K562 (cell line): Measurements from ENCODE around the gene MPRIP. TPM values are rescaled to one million over a fixed set of nuclear protein-coding genes. Genes with fewer than 3 reads are reported as not detected.

Source experiments
- CEBPB ChIP-seq: fragments of 450-650 bp; IDR thresholded peaks from 2 replicates; pipeline ENCODE4 v1.6.1; 2016; ENCODE audit warnings: missing genetic modification characterization, missing compliant biosample characterization
- GABPB2 ChIP-seq: fragments of 250-450 bp; sonication (Bioruptor Pico); conservative IDR thresholded peaks from 2 replicates; pipeline ENCODE4 v1.5.1; 2021; ENCODE audit warnings: mild to moderate bottlenecking
- HEY1 ChIP-seq: fragments of 250-450 bp; sonication (Bioruptor Pico); IDR thresholded peaks from 2 replicates; pipeline ENCODE4 v1.5.0; 2020; ENCODE audit warnings: mild to moderate bottlenecking, moderate library complexity, borderline replicate concordance
- HMG20B ChIP-seq: fragments of 250-450 bp; sonication (Bioruptor Pico); IDR thresholded peaks from 2 replicates; pipeline ENCODE4 v1.5.0; 2021; ENCODE audit warnings: mild to moderate bottlenecking
- NONO ChIP-seq, 2 experiments: fragments of 200-400 bp in 1 of 2; fragments of 450-650 bp in 1 of 2; formaldehyde crosslinking in 1 of 2; IDR thresholded peaks; 2 replicates each; pipeline ENCODE4 v1.6.1; 2017; ENCODE audit warnings: low read depth in 2 of 2, mild to moderate bottlenecking in 2 of 2, moderate library complexity in 2 of 2, low read length in 1 of 2
- PML ChIP-seq: IDR thresholded peaks from 2 replicates; pipeline ENCODE4 v1.6.1; 2012; ENCODE audit warnings: low read length, inconsistent platforms
- RCOR1 ChIP-seq, 2 experiments: IDR thresholded peaks; 2 replicates each; pipeline ENCODE4 v1.6.1; 2012; ENCODE audit warnings: low read depth in 2 of 2, low read length in 2 of 2, borderline replicate concordance in 1 of 2, improper control_type of control experiment in 1 of 2
- ZBTB8A ChIP-seq: fragments of 450-650 bp; IDR thresholded peaks from 2 replicates; pipeline ENCODE4 v1.6.1; 2018; ENCODE audit warnings: mild to moderate bottlenecking, moderate library complexity; ENCODE audit not compliant: partially characterized antibody
- ZNF311 ChIP-seq: fragments of 250-450 bp; sonication (Bioruptor Pico); IDR thresholded peaks from 2 replicates; pipeline ENCODE4 v1.4.0; 2020; ENCODE audit warnings: mild to moderate bottlenecking, moderate library complexity
- ZNF408 ChIP-seq: fragments of 250-450 bp; sonication (Bioruptor Pico); IDR thresholded peaks from 2 replicates; pipeline ENCODE4 v1.4.0; 2020; ENCODE audit warnings: low read depth, mild to moderate bottlenecking, moderate library complexity
- ZNF583 ChIP-seq: fragments of 250-450 bp; sonication (Bioruptor Pico); IDR thresholded peaks from 2 replicates; pipeline ENCODE4 v1.4.0; 2020
- polyA plus RNA-seq, 8 experiments: library from polyadenylated mRNA; depleted of rRNA in 4 of 8; stranded (reverse) in 5 of 8; unstranded in 3 of 8; fragments of >200 nt; fragmentation: Nextera tagmentation in 2 of 8; fragmentation: Illumina TruSeq in 1 of 8; extraction: Ambion mirVana in 2 of 8; extraction: Trizol in 1 of 8; gene quantifications; 2 replicates each; pipeline versions ENCODE4 v1.2.1 to v1.2.3, GENCODE V29; 2011 to 2014; ENCODE audit warnings: inconsistent platforms in 1 of 8, missing spikeins in 1 of 8
- total RNA-seq, 7 experiments: library from RNA; depleted of rRNA in 6 of 7; stranded (reverse); fragments of >200 nt in 6 of 7; fragmentation: Illumina TruSeq in 2 of 7; extraction: Trizol in 2 of 7; gene quantifications; 2 replicates each; pipeline versions ENCODE4 v1.2.1 to v1.2.3, GENCODE V29; 2011 to 2021; ENCODE audit warnings: low replicate concordance in 1 of 7
- TF ChIP-seq, protein P1 (sequence below), 2 experiments: fragments of 450-650 bp; conservative IDR thresholded peaks; 2 replicates each; pipeline ENCODE4 v1.6.1; 2017; ENCODE audit warnings: mild to moderate bottlenecking in 2 of 2, moderate library complexity in 2 of 2
- TF ChIP-seq, protein P2 (sequence below): IDR thresholded peaks from 2 replicates; pipeline ENCODE4 v1.6.1; 2016; ENCODE audit warnings: missing genetic modification characterization, missing compliant biosample characterization
- TF ChIP-seq, protein P3 (sequence below), 2 experiments: fragments of 200-800 bp in 1 of 2; sonication (Bioruptor generic) in 1 of 2; sonication (generic) in 1 of 2; formaldehyde crosslinking in 1 of 2; IDR thresholded peaks in 1 of 2; conservative IDR thresholded peaks in 1 of 2; 2 replicates each; pipeline versions ENCODE4 v1.5.0 to v1.6.1; 2016 to 2020; ENCODE audit warnings: missing compliant biosample characterization in 1 of 2, missing genetic modification characterization in 1 of 2, missing genetic modification reagents in 1 of 2
- TF ChIP-seq, protein P4 (sequence below), 3 experiments: fragments of 200-800 bp in 1 of 3; sonication (Bioruptor generic) in 1 of 3; sonication (generic) in 1 of 3; formaldehyde crosslinking in 1 of 3; IDR thresholded peaks; 2 replicates each; pipeline versions ENCODE4 v1.6.1 to v1.8.0; 2016 to 2022; ENCODE audit warnings: mild to moderate bottlenecking in 2 of 3, missing compliant biosample characterization in 2 of 3, missing genetic modification characterization in 2 of 3, missing genetic modification reagents in 1 of 3
- TF ChIP-seq, protein P5 (sequence below): fragments of 450-650 bp; IDR thresholded peaks from 2 replicates; pipeline ENCODE4 v1.6.1; 2016

Gene MPRIP
- total and polyA plus RNA-seq, 9 of the 15 experiments (the other 6 are each of a cell fraction or from before 2014, with no cell fraction given): 10.0 to 72.6 (median 30.1) TPM

DNA sequence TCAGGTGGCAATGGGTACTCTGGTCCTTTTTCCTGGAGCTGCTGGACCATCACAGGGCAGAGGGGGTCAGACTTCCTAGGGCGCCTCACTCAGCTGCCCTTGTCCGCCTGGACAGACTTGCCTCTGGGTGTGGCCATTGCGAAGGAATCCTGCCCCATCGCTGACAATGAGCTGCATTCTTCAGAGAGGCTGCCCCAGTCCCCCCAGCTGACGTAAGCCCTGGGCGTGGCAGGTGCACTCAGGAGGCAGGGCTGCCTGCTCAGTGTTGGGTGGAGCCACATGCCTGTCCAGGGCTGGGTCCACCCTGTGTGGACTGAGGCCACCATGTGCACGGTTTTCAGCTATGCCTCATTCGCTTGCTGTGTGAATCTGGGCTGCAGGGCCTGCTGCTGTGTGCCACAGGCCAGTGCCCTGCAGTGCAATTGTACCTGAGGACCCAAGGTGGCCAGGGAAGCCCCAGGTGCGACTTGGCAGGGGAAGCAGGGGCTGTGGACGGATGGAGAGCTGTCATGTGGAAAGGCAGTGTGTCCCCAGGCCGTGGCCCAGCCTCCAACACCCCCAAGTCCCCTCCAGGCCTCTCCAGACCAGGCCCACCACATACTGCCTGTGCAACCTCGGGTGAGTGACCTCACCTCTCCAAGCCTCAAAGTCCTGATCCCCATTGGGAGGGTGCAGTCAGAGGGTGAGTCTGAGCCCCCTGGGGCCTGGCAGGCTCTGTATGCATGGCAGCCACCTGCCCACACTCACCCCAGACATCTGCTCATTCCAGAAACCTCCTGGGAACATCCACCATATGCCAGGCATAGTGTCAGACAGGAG, 14.0 kb upstream of the MPRIP start (continued):
- no peak for TF ChIP-seq ZNF583
- TF ChIP-seq NONO (IDR thresholded peaks at IDR 0.05; ENCODE audit: low read depth in 2 of 2, low read length in 1 of 2): no peak
- peak in 1 of 2 experiments; percentile 75; a peak in 2 of 4 replicates for TF ChIP-seq RCOR1 (IDR thresholded peaks at IDR 0.05; ENCODE audit: borderline replicate concordance in 1 of 2, low read depth in 2 of 2, low read length in 2 of 2)
- no peak for TF ChIP-seq GABPB2 (CRISPR knock-in tag)
- no peak for TF ChIP-seq HMG20B (CRISPR knock-in tag)
- TF ChIP-seq, protein P1, sequence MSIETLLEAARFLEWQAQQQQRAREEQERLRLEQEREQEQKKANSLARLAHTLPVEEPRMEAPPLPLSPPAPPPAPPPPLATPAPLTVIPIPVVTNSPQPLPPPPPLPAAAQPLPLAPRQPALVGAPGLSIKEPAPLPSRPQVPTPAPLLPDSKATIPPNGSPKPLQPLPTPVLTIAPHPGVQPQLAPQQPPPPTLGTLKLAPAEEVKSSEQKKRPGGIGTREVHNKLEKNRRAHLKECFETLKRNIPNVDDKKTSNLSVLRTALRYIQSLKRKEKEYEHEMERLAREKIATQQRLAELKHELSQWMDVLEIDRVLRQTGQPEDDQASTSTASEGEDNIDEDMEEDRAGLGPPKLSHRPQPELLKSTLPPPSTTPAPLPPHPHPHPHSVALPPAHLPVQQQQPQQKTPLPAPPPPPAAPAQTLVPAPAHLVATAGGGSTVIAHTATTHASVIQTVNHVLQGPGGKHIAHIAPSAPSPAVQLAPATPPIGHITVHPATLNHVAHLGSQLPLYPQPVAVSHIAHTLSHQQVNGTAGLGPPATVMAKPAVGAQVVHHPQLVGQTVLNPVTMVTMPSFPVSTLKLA (conservative IDR thresholded peaks at IDR 0.05): peak; percentile 54 to 81
- TF ChIP-seq, protein P2, sequence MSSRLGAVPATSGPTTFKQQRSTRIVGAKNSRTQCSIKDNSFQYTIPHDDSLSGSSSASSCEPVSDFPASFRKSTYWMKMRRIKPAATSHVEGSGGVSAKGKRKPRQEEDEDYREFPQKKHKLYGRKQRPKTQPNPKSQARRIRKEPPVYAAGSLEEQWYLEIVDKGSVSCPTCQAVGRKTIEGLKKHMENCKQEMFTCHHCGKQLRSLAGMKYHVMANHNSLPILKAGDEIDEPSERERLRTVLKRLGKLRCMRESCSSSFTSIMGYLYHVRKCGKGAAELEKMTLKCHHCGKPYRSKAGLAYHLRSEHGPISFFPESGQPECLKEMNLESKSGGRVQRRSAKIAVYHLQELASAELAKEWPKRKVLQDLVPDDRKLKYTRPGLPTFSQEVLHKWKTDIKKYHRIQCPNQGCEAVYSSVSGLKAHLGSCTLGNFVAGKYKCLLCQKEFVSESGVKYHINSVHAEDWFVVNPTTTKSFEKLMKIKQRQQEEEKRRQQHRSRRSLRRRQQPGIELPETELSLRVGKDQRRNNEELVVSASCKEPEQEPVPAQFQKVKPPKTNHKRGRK: no peak
- no peak for TF ChIP-seq ZNF311 (CRISPR knock-in tag)
- TF ChIP-seq ZNF408: no peak
- TF ChIP-seq CEBPB: no peak
- TF ChIP-seq, protein P3, sequence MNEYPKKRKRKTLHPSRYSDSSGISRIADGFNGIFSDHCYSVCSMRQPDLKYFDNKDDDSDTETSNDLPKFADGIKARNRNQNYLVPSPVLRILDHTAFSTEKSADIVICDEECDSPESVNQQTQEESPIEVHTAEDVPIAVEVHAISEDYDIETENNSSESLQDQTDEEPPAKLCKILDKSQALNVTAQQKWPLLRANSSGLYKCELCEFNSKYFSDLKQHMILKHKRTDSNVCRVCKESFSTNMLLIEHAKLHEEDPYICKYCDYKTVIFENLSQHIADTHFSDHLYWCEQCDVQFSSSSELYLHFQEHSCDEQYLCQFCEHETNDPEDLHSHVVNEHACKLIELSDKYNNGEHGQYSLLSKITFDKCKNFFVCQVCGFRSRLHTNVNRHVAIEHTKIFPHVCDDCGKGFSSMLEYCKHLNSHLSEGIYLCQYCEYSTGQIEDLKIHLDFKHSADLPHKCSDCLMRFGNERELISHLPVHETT (CRISPR knock-in tag; conservative IDR thresholded peaks at IDR 0.05 in 1 of 2, IDR thresholded peaks at IDR 0.05 in 1 of 2): no peak
- TF ChIP-seq, protein P4, sequence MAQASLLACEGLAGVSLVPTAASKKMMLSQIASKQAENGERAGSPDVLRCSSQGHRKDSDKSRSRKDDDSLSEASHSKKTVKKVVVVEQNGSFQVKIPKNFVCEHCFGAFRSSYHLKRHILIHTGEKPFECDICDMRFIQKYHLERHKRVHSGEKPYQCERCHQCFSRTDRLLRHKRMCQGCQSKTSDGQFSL (CRISPR knock-in tag; IDR thresholded peaks at IDR 0.05): 0 out of 2 replicates have a peak, but pooled peaks have one; percentile 18
- TF ChIP-seq, protein P4 (tag; IDR thresholded peaks at IDR 0.05): no peak
- TF ChIP-seq, protein P5, sequence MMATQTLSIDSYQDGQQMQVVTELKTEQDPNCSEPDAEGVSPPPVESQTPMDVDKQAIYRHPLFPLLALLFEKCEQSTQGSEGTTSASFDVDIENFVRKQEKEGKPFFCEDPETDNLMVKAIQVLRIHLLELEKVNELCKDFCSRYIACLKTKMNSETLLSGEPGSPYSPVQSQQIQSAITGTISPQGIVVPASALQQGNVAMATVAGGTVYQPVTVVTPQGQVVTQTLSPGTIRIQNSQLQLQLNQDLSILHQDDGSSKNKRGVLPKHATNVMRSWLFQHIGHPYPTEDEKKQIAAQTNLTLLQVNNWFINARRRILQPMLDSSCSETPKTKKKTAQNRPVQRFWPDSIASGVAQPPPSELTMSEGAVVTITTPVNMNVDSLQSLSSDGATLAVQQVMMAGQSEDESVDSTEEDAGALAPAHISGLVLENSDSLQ: peak; percentile 68
- TF ChIP-seq ZBTB8A: no peak
- TF ChIP-seq HEY1 (CRISPR knock-in tag): no peak
- no peak for TF ChIP-seq PML
